K562 (cell line): ENCODE results near the gene AQR. TPM values are rescaled to one million over a fixed set of nuclear protein-coding genes. Genes with fewer than 3 reads are reported as not detected.

ENCODE experiments used
- ATAC-seq: fragments of 200-7000 bp; cut with Tn5 transposase; 3 replicates; pipeline ENCODE4 v1.9.1; 2020; ENCODE audit warnings: moderate library complexity
- BruUV-seq: library from RNA; stranded (reverse); fragments of 400-500 nt; replicated peaks from 2 replicates; lab custom pipeline; 2021; lab: Mats Ljungman, UMichigan
- CTCF ChIA-PET: fragments of 300-600 bp; formaldehyde crosslinking; extraction: SDS; loops from one replicate; lab custom pipeline; 2021; ENCODE audit warnings: low intra/inter-chr PET ratio; lab: Yijun Ruan, JAX
- POLR2A ChIA-PET: fragments of 300-600, 350-650 bp; sonication (Branson Sonifier 250); formaldehyde crosslinking; extraction: SDS; loops from one replicate; lab custom pipeline; 2021; ENCODE audit warnings: antibody characterized with exemption, inconsistent platforms; lab: Yijun Ruan, JAX
- DNase-seq, 4 experiments: peaks; one replicate each; pipeline versions ENCODE4 v3.0.0 to v3.0.0-alpha.2; 2011 to 2018; ENCODE audit warnings: low spot score in 3 of 4, mixed read lengths in 3 of 4; ENCODE audit errors: extremely low read depth in 1 of 4
- FAIRE-seq: peaks from 2 replicates; lab custom pipeline; 2011; peaks lifted over from hg19 to GRCh38; lab: Jason Lieb, UNC
- H2AFZ ChIP-seq: 2 replicates; pipeline ENCODE4 v1.6.0; 2011; ENCODE audit warnings: low read depth, low read length, control low read depth, inconsistent platforms
- H3K27ac ChIP-seq: fragments of 200-600 bp; 3 replicates; pipeline ENCODE4 v1.8.0; 2011; ENCODE audit warnings: low read depth, mild to moderate bottlenecking, control low read depth, inconsistent platforms, low read length, moderate library complexity, mixed read lengths; ENCODE audit errors: extremely low read depth
- H3K27me3 ChIP-seq, 2 experiments: fragments of 300-600 bp in 1 of 2; 2 replicates in 1 of 2; 3 replicates in 1 of 2; pipeline versions ENCODE4 v1.6.0 to v1.8.0; 2011; ENCODE audit warnings: inconsistent platforms in 2 of 2, low read length in 2 of 2, mild to moderate bottlenecking in 1 of 2, mixed read lengths in 1 of 2, moderate library complexity in 1 of 2; ENCODE audit not compliant: control insufficient read depth in 2 of 2, insufficient read depth in 2 of 2
- H3K36me3 ChIP-seq: fragments of 300-600 bp; 3 replicates; pipeline ENCODE4 v1.8.0; 2011; ENCODE audit warnings: mild to moderate bottlenecking, low read length, inconsistent platforms; ENCODE audit not compliant: control insufficient read depth, insufficient read depth
- H3K4me1 ChIP-seq, 2 experiments: fragments of 200-600 bp in 1 of 2; replicated peaks in 1 of 2; 2 replicates in 1 of 2; 3 replicates in 1 of 2; pipeline versions ENCODE4 v1.5.1 to v1.8.0; 2011; ENCODE audit warnings: inconsistent platforms in 2 of 2, low read length in 2 of 2, mild to moderate bottlenecking in 1 of 2, mixed read lengths in 1 of 2, moderate library complexity in 1 of 2; ENCODE audit not compliant: control insufficient read depth in 2 of 2, insufficient read depth in 2 of 2
- H3K4me2 ChIP-seq: 2 replicates; pipeline ENCODE4 v1.6.1; 2011; ENCODE audit warnings: low read length, control low read depth, inconsistent platforms, mixed read lengths; ENCODE audit not compliant: insufficient read depth
- H3K4me3 ChIP-seq: fragments of 200-600 bp; sonication (generic), shearing (Covaris generic); 2 replicates; pipeline ENCODE4 v1.5.1; 2016; ENCODE audit warnings: control low read depth, inconsistent platforms
- H3K79me2 ChIP-seq: fragments of 200-600 bp; 3 replicates; pipeline ENCODE4 v1.8.0; 2011; ENCODE audit warnings: low read length, inconsistent platforms; ENCODE audit not compliant: control insufficient read depth, insufficient read depth
- H3K9ac ChIP-seq, 2 experiments: 2 replicates each; pipeline versions ENCODE4 v1.6.0 to v1.6.1; 2011; ENCODE audit warnings: low read depth in 2 of 2, low read length in 2 of 2, control low read depth in 1 of 2, inconsistent platforms in 1 of 2, mild to moderate bottlenecking in 1 of 2, mixed read lengths in 1 of 2; ENCODE audit not compliant: insufficient read depth in 1 of 2
- H3K9me1 ChIP-seq: one replicate; pipeline ENCODE4 v1.6.0; 2011; ENCODE audit warnings: inconsistent platforms, mild to moderate bottlenecking, low read length, moderate library complexity; ENCODE audit not compliant: control insufficient read depth, insufficient read depth
- H3K9me3 ChIP-seq: replicated peaks from 2 replicates; pipeline ENCODE4 v1.5.1; 2011; ENCODE audit warnings: low read depth, low read length, inconsistent platforms; ENCODE audit not compliant: control insufficient read depth, insufficient read depth
- H4K20me1 ChIP-seq: replicated peaks from 2 replicates; pipeline ENCODE4 v1.6.1; 2011; ENCODE audit warnings: low read length, inconsistent platforms, mixed read lengths; ENCODE audit not compliant: control insufficient read depth, insufficient read depth
- ATF7 ChIP-seq: fragments of 450-650 bp; IDR thresholded peaks from 2 replicates; pipeline ENCODE4 v1.7.1; 2014; ENCODE audit warnings: mild to moderate bottlenecking, moderate library complexity
- MYC ChIP-seq, 2 experiments: fragments of 250-450 bp in 1 of 2; sonication (Bioruptor Pico) in 1 of 2; IDR thresholded peaks; 2 replicates each; pipeline versions ENCODE4 v1.5.1 to v1.6.1; 2012 to 2021; ENCODE audit warnings: low read depth in 2 of 2, borderline replicate concordance in 1 of 2, improper control_type of control experiment in 1 of 2, low read length in 1 of 2, mild to moderate bottlenecking in 1 of 2, moderate library complexity in 1 of 2
- SMC3 ChIP-seq: conservative IDR thresholded peaks from 2 replicates; pipeline ENCODE4 v1.6.1; 2011; ENCODE audit warnings: low read depth, low read length, improper control_type of control experiment; ENCODE audit not compliant: insufficient read depth
- SRF ChIP-seq, 2 experiments: fragments of 250-450, 450-650 bp in 1 of 2; sonication (Bioruptor Pico) in 1 of 2; sonication (generic) in 1 of 2; formaldehyde crosslinking; IDR thresholded peaks; 2 replicates each; pipeline versions ENCODE4 v1.5.0 to v1.5.1; 2020 to 2022; ENCODE audit warnings: mild to moderate bottlenecking in 1 of 2, missing genetic modification reagents in 1 of 2
- ZKSCAN1 ChIP-seq: fragments of 150-350 bp; IDR thresholded peaks from 2 replicates; pipeline ENCODE4 v1.6.1; 2016; ENCODE audit warnings: low read depth, low read length
- ZNF436 ChIP-seq: fragments of 250-450, 450-650 bp; sonication (Bioruptor Pico); formaldehyde crosslinking; IDR thresholded peaks from 2 replicates; pipeline ENCODE4 v1.7.0; 2020; ENCODE audit warnings: mild to moderate bottlenecking
- WGBS: fragments of 100-300 bp; shearing (Covaris generic); methylation state at CpG from one replicate; pipeline ENCODE4 v1.1.6; 2016; ENCODE audit warnings: low coverage, mixed read lengths; ENCODE audit not compliant: insufficient coverage; ENCODE audit errors: missing lambda C conversion rate; 5-methylcytosine and 5-hydroxymethylcytosine counted together
- in situ Hi-C: fragments of 300-500 bp; cut with MboI; formaldehyde crosslinking; loops from 4 replicates; pipeline ENCODE4 v1.15.0; 2018; ENCODE audit warnings: inconsistent platforms, mixed read lengths
- intact Hi-C: fragments of 100-400 bp; cut with micrococcal nuclease; formaldehyde crosslinking; loops from 2 replicates; pipeline ENCODE4 v1.14.2; 2022
- polyA plus RNA-seq, 8 experiments: library from polyadenylated mRNA; depleted of rRNA in 4 of 8; stranded (reverse) in 5 of 8; unstranded in 3 of 8; fragments of >200 nt; fragmentation: Nextera tagmentation in 2 of 8; fragmentation: Illumina TruSeq in 1 of 8; extraction: Ambion mirVana in 2 of 8; extraction: Trizol in 1 of 8; gene quantifications; 2 replicates each; pipeline versions ENCODE4 v1.2.1 to v1.2.3, GENCODE V29; 2011 to 2014; ENCODE audit warnings: inconsistent platforms in 1 of 8, missing spikeins in 1 of 8
- total RNA-seq, 7 experiments: library from RNA; depleted of rRNA in 6 of 7; stranded (reverse); fragments of >200 nt in 6 of 7; fragmentation: Illumina TruSeq in 2 of 7; extraction: Trizol in 2 of 7; gene quantifications; 2 replicates each; pipeline versions ENCODE4 v1.2.1 to v1.2.3, GENCODE V29; 2011 to 2021; ENCODE audit warnings: low replicate concordance in 1 of 7
- TF ChIP-seq, protein P1 (sequence below): IDR thresholded peaks from 3 replicates; pipeline ENCODE4 v1.6.1; 2011; ENCODE audit warnings: borderline replicate concordance, mild to moderate bottlenecking; ENCODE audit not compliant: insufficient read length, insufficient read depth

Gene AQR
- total and polyA plus RNA-seq, 9 of the 15 experiments (the other 6 are each of a cell fraction or from before 2014, with no cell fraction given) = 22.0 to 62.9 (median 39.3) TPM

- FAIRE-seq (no peak), DNase-seq (peak in 2 of 4 experiments; percentile 23 to 37), ATAC-seq (peak; percentile 65)
- Histone ChIP-seq H3K27me3 (no peaks in the 10 kb centered on the region), H3K4me1 (peaks cover 0 to 10% of the 10 kb centered on the region in 2 experiments; a peak in 3 of 5 replicates), H3K9ac (no peak overlapping the region), H4K20me1 (no peaks in the 10 kb centered on the region), H3K36me3 (no peaks in the 10 kb centered on the region), H3K4me3 (no peak overlapping the region), H3K4me2 (no peak overlapping the region), H3K27ac (no peak overlapping the region), H3K9me3 (no peaks in the 10 kb centered on the region), H2AFZ (peak overlapping the region; percentile 70), H3K79me2 (no peaks in the 10 kb centered on the region), H3K9me1 (no peaks in the 10 kb centered on the region)
- POLR2A ChIA-PET = interaction anchor here (0.6 kb wide), 1 partner anchor 1399 kb away, joined by 3 read pairs; no protein-coding TSS in a partner anchor
- no TSS peak for BruUV-seq
- CTCF ChIA-PET = no interaction called here
- TF ChIP-seq ATF7 = no peak
- TF ChIP-seq SRF (CRISPR knock-in tag; IDR thresholded peaks at IDR 0.05) = peak in 1 of 2 experiments; percentile 96; a peak in 2 of 4 replicates
- TF ChIP-seq SMC3 = no peak
- WGBS = 58% methylated on average over 2 of the region's 2 CpGs
- intact Hi-C loops (no loop called here), in situ Hi-C loops (no loop called here)
Measured at GRCh38 chr15:35007397-35007796, 37.9 kb upstream of the AQR start.

DNA sequence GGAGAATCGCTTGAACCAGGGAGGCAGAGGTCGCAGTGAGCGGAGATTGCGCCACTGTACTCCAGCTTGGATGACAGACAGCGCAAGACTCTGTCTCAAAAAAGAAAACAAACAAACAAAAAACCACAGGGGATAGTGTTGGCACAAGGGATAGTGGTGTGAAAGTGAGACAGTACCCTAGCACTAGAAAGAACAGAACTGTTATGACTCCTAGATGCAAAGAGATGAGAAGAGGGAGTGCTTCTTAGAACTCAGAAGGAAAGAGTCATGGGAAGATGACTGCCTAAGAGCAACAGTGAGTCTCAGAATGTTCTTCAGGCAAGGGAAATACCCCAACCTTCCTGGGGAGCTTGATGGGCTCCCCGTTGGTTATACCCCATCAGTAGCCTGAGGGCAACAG, 36.4 kb upstream of the AQR start:
- Histone ChIP-seq H3K27me3 (no peaks in the 10 kb centered on the region), H3K4me3 (no peak overlapping the region), H3K79me2 (no peaks in the 10 kb centered on the region), H3K27ac (no peak overlapping the region; the same call in 2 of the 3 replicates), H2AFZ (peak overlapping the region; percentile 56), H4K20me1 (no peaks in the 10 kb centered on the region)
- 73% methylated on average over 6 of the region's 6 CpGs for WGBS
- CTCF ChIA-PET = no interaction called here
- POLR2A ChIA-PET = interaction anchor here (0.6 to 1.6 kb wide), 2 partner anchors 10 to 19 kb away, joined by 3 to 4 read pairs; no protein-coding TSS in a partner anchor
- TF ChIP-seq ZNF436 (CRISPR knock-in tag) (no peak), ZKSCAN1 (no peak), MYC (IDR thresholded peaks at IDR 0.05; ENCODE audit: low read depth, low read length) (no peak), MYC (CRISPR knock-in tag; IDR thresholded peaks at IDR 0.05; ENCODE audit: borderline replicate concordance, low read depth) (no peak)
- TF ChIP-seq, protein P1, sequence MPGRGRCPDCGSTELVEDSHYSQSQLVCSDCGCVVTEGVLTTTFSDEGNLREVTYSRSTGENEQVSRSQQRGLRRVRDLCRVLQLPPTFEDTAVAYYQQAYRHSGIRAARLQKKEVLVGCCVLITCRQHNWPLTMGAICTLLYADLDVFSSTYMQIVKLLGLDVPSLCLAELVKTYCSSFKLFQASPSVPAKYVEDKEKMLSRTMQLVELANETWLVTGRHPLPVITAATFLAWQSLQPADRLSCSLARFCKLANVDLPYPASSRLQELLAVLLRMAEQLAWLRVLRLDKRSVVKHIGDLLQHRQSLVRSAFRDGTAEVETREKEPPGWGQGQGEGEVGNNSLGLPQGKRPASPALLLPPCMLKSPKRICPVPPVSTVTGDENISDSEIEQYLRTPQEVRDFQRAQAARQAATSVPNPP = no peak
- TF ChIP-seq, all 486 proteins: peak for 0
- no peak overlapping the region for H3K4me2 ChIP-seq
- no peak overlapping the region for H3K9ac ChIP-seq
- FAIRE-seq = no peak
- H3K36me3 ChIP-seq = no peaks in the 10 kb centered on the region
- H3K9me1 ChIP-seq = no peaks in the 10 kb centered on the region
- no peaks in the 10 kb centered on the region for H3K9me3 ChIP-seq
- peaks cover 0 to 10% of the 10 kb centered on the region in 2 experiments; a peak in 3 of 5 replicates for H3K4me1 ChIP-seq
- in situ Hi-C loops (no loop called here), intact Hi-C loops (no loop called here)
- ATAC-seq = no peak
- BruUV-seq = no TSS peak
- DNase-seq = no peak
